WTC11 (cell line): ENCODE data around the gene ZSCAN25. TPM values are rescaled to one million over a fixed set of nuclear protein-coding genes. Genes with fewer than 3 reads are reported as not detected.

Source experiments
- ATAC-seq: fragments of 200-7000 bp; cut with Tn5 transposase; 2 replicates; pipeline ENCODE4 v1.10.0; 2021; ENCODE audit warnings: mild to moderate bottlenecking, moderate library complexity
- CTCF ChIA-PET: fragments of 300-600 bp; sonication (Branson Sonifier 250); formaldehyde crosslinking; loops from one replicate; lab custom pipeline; 2021; ENCODE audit warnings: antibody characterized with exemption; lab: Charles Lee
- POLR2A ChIA-PET: fragments of 350-600 bp; sonication (Branson Sonifier 250); formaldehyde crosslinking; loops from one replicate; lab custom pipeline; 2021; ENCODE audit warnings: antibody characterized with exemption; lab: Charles Lee
- DNase-seq: peaks from one replicate; pipeline ENCODE4 v3.0.0; 2021; ENCODE audit warnings: low spot score
- H3K27ac Mint-ChIP-seq: 2 replicates; pipeline ENCODE4 v1.8.0; 2021; ENCODE audit warnings: mixed read lengths
- H3K27me3 Mint-ChIP-seq: 2 replicates; pipeline ENCODE4 v1.8.0; 2021; ENCODE audit warnings: low read depth, mild to moderate bottlenecking, moderate library complexity, mixed read lengths
- H3K36me3 Mint-ChIP-seq: 2 replicates; pipeline ENCODE4 v1.8.0; 2021; ENCODE audit warnings: mixed read lengths
- H3K4me1 Mint-ChIP-seq: 2 replicates; pipeline ENCODE4 v1.8.0; 2022; ENCODE audit warnings: mixed read lengths
- H3K4me3 Mint-ChIP-seq: 2 replicates; pipeline ENCODE4 v1.8.0; 2021; ENCODE audit warnings: mild to moderate bottlenecking, moderate library complexity, mixed read lengths
- H3K9me3 Mint-ChIP-seq: 2 replicates; pipeline ENCODE4 v1.8.0; 2021; ENCODE audit warnings: mixed read lengths
- ATF6 ChIP-seq: sonication (generic); formaldehyde crosslinking; IDR thresholded peaks from 2 replicates; pipeline ENCODE4 v1.8.1; 2023; ENCODE audit warnings: mild to moderate bottlenecking, missing genetic modification reagents
- CREB1 ChIP-seq: sonication (generic); formaldehyde crosslinking; IDR thresholded peaks from 2 replicates; pipeline ENCODE4 v1.8.0; 2023; ENCODE audit warnings: mild to moderate bottlenecking, missing genetic modification reagents
- CREM ChIP-seq: sonication (generic); formaldehyde crosslinking; IDR thresholded peaks from 2 replicates; pipeline ENCODE4 v1.8.1; 2022; ENCODE audit warnings: mild to moderate bottlenecking, missing genetic modification reagents, moderate library complexity
- CTCF ChIP-seq: fragments of 200-600 bp; IDR thresholded peaks from 2 replicates; pipeline ENCODE4 v1.8.0; 2022; ENCODE audit warnings: antibody characterized with exemption
- ELF4 ChIP-seq: sonication (generic); formaldehyde crosslinking; IDR thresholded peaks from 2 replicates; pipeline ENCODE4 v1.8.1; 2022; ENCODE audit warnings: low read depth, mild to moderate bottlenecking, moderate library complexity, missing genetic modification reagents
- ESRRA ChIP-seq: sonication (generic); formaldehyde crosslinking; IDR thresholded peaks from 2 replicates; pipeline ENCODE4 v1.8.1; 2022; ENCODE audit warnings: mild to moderate bottlenecking, missing genetic modification reagents, borderline replicate concordance
- GABPB1 ChIP-seq: sonication (generic); formaldehyde crosslinking; IDR thresholded peaks from 2 replicates; pipeline ENCODE4 v1.8.1; 2023; ENCODE audit warnings: mild to moderate bottlenecking, missing genetic modification reagents
- GTF2I ChIP-seq: fragments of 250-450 bp; sonication (Bioruptor Pico); conservative IDR thresholded peaks from 2 replicates; pipeline ENCODE4 v1.4.0; 2021; ENCODE audit warnings: mild to moderate bottlenecking
- HMGA2 ChIP-seq: fragments of 250-450 bp; sonication (Bioruptor Pico); IDR thresholded peaks from 2 replicates; pipeline ENCODE4 v1.4.0; 2021; ENCODE audit warnings: mild to moderate bottlenecking, moderate library complexity
- IRF2 ChIP-seq: sonication (generic); formaldehyde crosslinking; IDR thresholded peaks from 2 replicates; pipeline ENCODE4 v1.8.0; 2022; ENCODE audit warnings: low read depth, missing genetic modification reagents, borderline replicate concordance
- OVOL2 ChIP-seq: fragments of 250-450 bp; sonication (Bioruptor Pico); IDR thresholded peaks from 2 replicates; pipeline ENCODE4 v1.9.0; 2021; ENCODE audit warnings: mild to moderate bottlenecking, borderline replicate concordance
- RELA ChIP-seq: sonication (generic); formaldehyde crosslinking; IDR thresholded peaks from 2 replicates; pipeline ENCODE4 v1.8.1; 2022; ENCODE audit warnings: missing genetic modification reagents, mild to moderate bottlenecking, borderline replicate concordance
- RORB ChIP-seq: fragments of 250-450 bp; sonication (Bioruptor Pico); IDR thresholded peaks from 2 replicates; pipeline ENCODE4 v1.9.0; 2021; ENCODE audit warnings: mild to moderate bottlenecking
- SOX15 ChIP-seq: fragments of 250-450 bp; sonication (Bioruptor Pico); IDR thresholded peaks from 2 replicates; pipeline ENCODE4 v1.9.0; 2021; ENCODE audit warnings: mild to moderate bottlenecking
- STAT6 ChIP-seq: sonication (generic); formaldehyde crosslinking; conservative IDR thresholded peaks from 2 replicates; pipeline ENCODE4 v1.8.1; 2023; ENCODE audit warnings: mild to moderate bottlenecking, low read depth, missing genetic modification reagents, moderate library complexity
- USF1 ChIP-seq: sonication (generic); formaldehyde crosslinking; IDR thresholded peaks from 2 replicates; pipeline ENCODE4 v1.8.0; 2022; ENCODE audit warnings: mild to moderate bottlenecking, missing genetic modification reagents
- ZBTB21 ChIP-seq: sonication (generic); formaldehyde crosslinking; IDR thresholded peaks from 2 replicates; pipeline ENCODE4 v1.8.1; 2023; ENCODE audit warnings: mild to moderate bottlenecking, missing genetic modification reagents, borderline replicate concordance
- ZNF263 ChIP-seq: sonication (generic); formaldehyde crosslinking; IDR thresholded peaks from 2 replicates; pipeline ENCODE4 v1.8.1; 2022; ENCODE audit warnings: low read depth, mild to moderate bottlenecking, moderate library complexity, missing genetic modification reagents
- total RNA-seq: library from RNA; stranded (reverse); gene quantifications from 3 replicates; pipeline ENCODE4 v1.2.3, GENCODE V29; 2021

Gene ZSCAN25
- total RNA-seq, 1 experiment from 2014 or later: 20.1 TPM

GRCh38 chr7:99615989-99616358 lies 772 bp upstream of the ZSCAN25 start (continued):
- no peak for TF ChIP-seq USF1 (CRISPR knock-in tag)
- TF ChIP-seq ESRRA: no peak
- TF ChIP-seq HMGA2 (CRISPR knock-in tag): no peak
- no peak for TF ChIP-seq CREB1

GRCh38 chr7:99617192-99617781 lies 541 bp downstream of the ZSCAN25 start:
- ATAC-seq: peak; percentile 38; the same call in 1 of the 2 replicates

GRCh38 chr7:99618726-99619125 lies 2.0 kb downstream of the ZSCAN25 start:
- H3K4me3 Mint-ChIP-seq: peak overlapping the region; percentile 95
- peaks cover 11% of the 10 kb centered on the region for H3K4me1 Mint-ChIP-seq
- ChIA-PET CTCF (no interaction called here), POLR2A (no interaction called here)
- H3K9me3 Mint-ChIP-seq: no peaks in the 10 kb centered on the region
- no peak for DNase-seq
- ATAC-seq: no peak
- H3K36me3 Mint-ChIP-seq: peaks cover 51% of the 10 kb centered on the region
- TF ChIP-seq ESRRA: no peak
- TF ChIP-seq ZBTB21 (CRISPR knock-in tag): no peak
- no peak for TF ChIP-seq ATF6 (CRISPR knock-in tag)
- no peak for TF ChIP-seq CREM (CRISPR knock-in tag)
- TF ChIP-seq OVOL2 (CRISPR knock-in tag): no peak
- TF ChIP-seq SOX15 (CRISPR knock-in tag): no peak
- no peak for TF ChIP-seq IRF2 (CRISPR knock-in tag)
- no peak for TF ChIP-seq STAT6 (CRISPR knock-in tag)
- TF ChIP-seq RORB (CRISPR knock-in tag): no peak
- H3K27ac Mint-ChIP-seq: no peak overlapping the region
- H3K27me3 Mint-ChIP-seq: no peaks in the 10 kb centered on the region

More at GRCh38 chr7:99617192-99617781, 541 bp downstream of the ZSCAN25 start:
- Mint-ChIP-seq H3K4me3 (peak overlapping the region; percentile 95), H3K27me3 (peaks cover 8% of the 10 kb centered on the region), H3K27ac (peak overlapping the region; percentile 53; the same call in 1 of the 2 replicates), H3K36me3 (peaks cover 37% of the 10 kb centered on the region), H3K9me3 (no peaks in the 10 kb centered on the region; the same call in 1 of the 2 replicates), H3K4me1 (peaks cover 11% of the 10 kb centered on the region)
- 0 out of 2 replicates have a peak, but pooled peaks have one; percentile 2 for TF ChIP-seq ELF4 (CRISPR knock-in tag)
- no peak for TF ChIP-seq RELA (CRISPR knock-in tag)
- no peak for TF ChIP-seq ZNF263 (CRISPR knock-in tag)
- TF ChIP-seq GTF2I: no peak
- TF ChIP-seq CTCF: no peak
- TF ChIP-seq GABPB1 (CRISPR knock-in tag): no peak
- ChIA-PET POLR2A (interaction anchor here (0.5 to 1.7 kb wide), 2 partner anchors 12 to 465 kb away, joined by 3 to 5 read pairs; no protein-coding TSS in a partner anchor), CTCF (interaction anchor here (0.9 to 2.5 kb wide), 9 partner anchors 13 to 373 kb away, joined by 3 to 33 read pairs (median 10); partner anchors contain the start of genes TMEM225B, TRIM4, ZKSCAN5 and ZNF655)
- DNase-seq: no peak
